Astrocyte of the spinal cord (primary cell): Measurements from ENCODE around the gene IFNGR2.

ENCODE experiments used
- DNase-seq: peaks from one replicate; pipeline ENCODE4 v3.0.0; 2011; ENCODE audit warnings: low read depth, low spot score
- H3K4me3 ChIP-seq: 2 replicates; pipeline ENCODE4 v1.5.1; 2011; ENCODE audit warnings: low read depth, mild to moderate bottlenecking, low read length, moderate library complexity
- CTCF ChIP-seq: IDR thresholded peaks from 2 replicates; pipeline ENCODE4 v1.5.1; 2012; ENCODE audit warnings: low read depth, mild to moderate bottlenecking, low read length, inconsistent platforms
- in situ Hi-C: cut with HindIII; loops from 2 replicates; pipeline ENCODE4 v1.10.0; 2017; ENCODE audit warnings: low sequenced_read_pairs

The IFNGR2 gene

GRCh38 chr21:33383056-33383888 is 19.9 kb upstream of the IFNGR2 start:
- in situ Hi-C loops = no loop called here
- H3K4me3 ChIP-seq = no peak overlapping the region
- no peak for TF ChIP-seq CTCF
- DNase-seq = peak; percentile 83

- no peak for DNase-seq
- no peak overlapping the region for H3K4me3 ChIP-seq
- TF ChIP-seq CTCF = no peak
- in situ Hi-C loops = no loop called here
These were observed 18.3 kb upstream of the IFNGR2 start for GRCh38 chr21:33384841-33385331.

GRCh38 chr21:33386222-33386784 is 16.9 kb upstream of the IFNGR2 start:
- no peak for DNase-seq
- peak; percentile 51 for TF ChIP-seq CTCF
- no peak overlapping the region for H3K4me3 ChIP-seq
- in situ Hi-C loops = no loop called here

GRCh38 chr21:33387294-33387693 is 15.9 kb upstream of the IFNGR2 start:
- in situ Hi-C loops = no loop called here
- H3K4me3 ChIP-seq = no peak overlapping the region
- TF ChIP-seq CTCF = no peak
- DNase-seq = no peak

- no peak overlapping the region for H3K4me3 ChIP-seq
- DNase-seq = no peak
- TF ChIP-seq CTCF = no peak
These were observed 15.0 kb upstream of the IFNGR2 start for GRCh38 chr21:33388188-33388587.

GRCh38 chr21:33390479-33390878 is 12.7 kb upstream of the IFNGR2 start:
- TF ChIP-seq CTCF = no peak
- no peak for DNase-seq
- no peak overlapping the region for H3K4me3 ChIP-seq
- in situ Hi-C loops = no loop called here

More at GRCh38 chr21:33388188-33388587, 15.0 kb upstream of the IFNGR2 start:
- in situ Hi-C loops = no loop called here
